ENCODE measurements around the gene SDK2.

SDK2 gene

DNA sequence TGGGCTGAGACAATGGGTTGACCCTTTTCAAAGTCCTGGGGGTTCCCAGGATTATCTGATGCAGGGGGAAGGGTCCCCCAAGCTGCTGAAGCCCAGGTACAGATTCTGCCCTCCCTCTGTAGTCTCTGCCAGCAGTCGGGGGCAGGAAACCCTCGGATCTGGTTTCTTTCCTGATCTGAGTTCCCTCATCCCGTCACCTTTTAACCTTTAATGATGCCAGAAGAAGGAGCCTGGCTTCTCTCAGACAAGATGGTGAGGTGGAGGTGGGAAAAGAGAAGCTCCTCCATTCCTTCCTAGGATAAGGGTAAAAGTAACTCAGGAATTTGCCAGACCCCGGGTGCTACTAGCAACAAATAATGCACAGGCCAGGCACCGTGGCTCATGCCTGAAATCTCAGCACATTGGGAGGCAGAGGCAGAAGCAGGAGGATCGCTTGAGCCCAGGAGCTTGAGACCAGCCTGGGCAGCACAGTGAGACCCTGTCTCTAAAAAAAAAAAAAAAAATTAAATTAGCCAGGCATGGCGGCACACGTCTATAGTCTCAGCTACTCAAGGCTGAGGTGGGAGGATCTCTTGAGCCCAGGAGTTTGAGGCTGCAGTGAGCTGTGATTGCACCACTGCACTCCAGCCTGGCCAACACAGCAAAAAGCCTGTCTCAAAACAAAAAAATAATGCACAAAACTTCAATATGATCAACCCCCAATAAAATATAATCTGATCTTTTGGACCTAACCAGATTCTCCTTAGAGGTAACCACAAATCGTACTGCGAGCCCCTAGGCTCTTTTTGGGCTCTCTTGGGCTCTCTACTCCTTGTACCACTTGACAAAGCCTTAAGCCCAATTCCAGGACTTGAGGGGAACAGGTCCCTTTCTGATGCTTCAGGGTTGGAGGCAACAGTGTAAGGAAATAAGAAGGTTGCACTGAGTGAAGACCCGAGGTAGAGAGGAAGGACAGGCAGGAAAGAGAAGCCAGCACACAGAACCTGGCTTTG lies 338.1 kb downstream of the SDK2 start:
- H3K27ac ChIP-seq (replicated peaks; ENCODE audit: low read length): no peak overlapping the region
- H3K4me1 ChIP-seq (ENCODE audit: control insufficient read depth in 2 of 2, insufficient read depth in 1 of 2, low read depth in 1 of 2, low read length in 2 of 2): peaks cover 14 to 24% of the 10 kb centered on the region in 2 donors
- no CpG with 5 or more reads among the region's 11 CpGs for WGBS, 2 donors (ENCODE audit: extremely low coverage in 2 of 2, insufficient read length in 2 of 2, insufficient replicate concordance in 1 of 2)
- no peak overlapping the region for H2BK120ac ChIP-seq (ENCODE audit: low read depth, low read length)
- no peak overlapping the region for H2BK12ac ChIP-seq (ENCODE audit: low read length)
- H3K4me3 ChIP-seq (ENCODE audit: low read length in 2 of 2): no peak overlapping the region
- H3K79me1 ChIP-seq (ENCODE audit: low read depth, low read length): peaks cover 9% of the 10 kb centered on the region
- no peak overlapping the region for H2BK15ac ChIP-seq (ENCODE audit: low read length)
- H3K36me3 ChIP-seq (replicated peaks in 1 of 2; ENCODE audit: control insufficient read depth in 2 of 2, insufficient read depth in 2 of 2, low read length in 2 of 2): peaks cover 3 to 15% of the 10 kb centered on the region in 2 donors
- H3K4me2 ChIP-seq (ENCODE audit: insufficient read depth, low read length, poor library complexity, severe bottlenecking): no peak overlapping the region
- H2AK5ac ChIP-seq (ENCODE audit: low read depth, low read length): no peak overlapping the region
- no peaks in the 10 kb centered on the region for H3K27me3 ChIP-seq (ENCODE audit: control insufficient read depth in 3 of 3, insufficient read depth in 3 of 3, low read depth in 1 of 3, low read length in 3 of 3)
- DNase-seq (ENCODE audit: low spot score): no peak
- no peak overlapping the region for H3K4ac ChIP-seq (ENCODE audit: low read length)
- no peak overlapping the region for H4K91ac ChIP-seq (ENCODE audit: low read depth, low read length, poor library complexity)
- no peak overlapping the region for H3K23ac ChIP-seq (ENCODE audit: low read depth, low read length, poor library complexity)
- H3K18ac ChIP-seq (ENCODE audit: low read length): no peak overlapping the region
- H2AFZ ChIP-seq (ENCODE audit: low read length): no peak overlapping the region
- no peaks in the 10 kb centered on the region for H3K9me3 ChIP-seq (replicated peaks in 1 of 2; ENCODE audit: control insufficient read depth in 2 of 2, insufficient read depth in 1 of 2, low read depth in 1 of 2, low read length in 2 of 2)
- no peak overlapping the region for H3K14ac ChIP-seq (ENCODE audit: low read length)
- no peak overlapping the region for H2BK5ac ChIP-seq (ENCODE audit: low read length)
- no peak overlapping the region for H3K9ac ChIP-seq (ENCODE audit: low read depth, low read length, poor library complexity)
- H4K8ac ChIP-seq (ENCODE audit: low read depth, low read length): no peak overlapping the region

DNA sequence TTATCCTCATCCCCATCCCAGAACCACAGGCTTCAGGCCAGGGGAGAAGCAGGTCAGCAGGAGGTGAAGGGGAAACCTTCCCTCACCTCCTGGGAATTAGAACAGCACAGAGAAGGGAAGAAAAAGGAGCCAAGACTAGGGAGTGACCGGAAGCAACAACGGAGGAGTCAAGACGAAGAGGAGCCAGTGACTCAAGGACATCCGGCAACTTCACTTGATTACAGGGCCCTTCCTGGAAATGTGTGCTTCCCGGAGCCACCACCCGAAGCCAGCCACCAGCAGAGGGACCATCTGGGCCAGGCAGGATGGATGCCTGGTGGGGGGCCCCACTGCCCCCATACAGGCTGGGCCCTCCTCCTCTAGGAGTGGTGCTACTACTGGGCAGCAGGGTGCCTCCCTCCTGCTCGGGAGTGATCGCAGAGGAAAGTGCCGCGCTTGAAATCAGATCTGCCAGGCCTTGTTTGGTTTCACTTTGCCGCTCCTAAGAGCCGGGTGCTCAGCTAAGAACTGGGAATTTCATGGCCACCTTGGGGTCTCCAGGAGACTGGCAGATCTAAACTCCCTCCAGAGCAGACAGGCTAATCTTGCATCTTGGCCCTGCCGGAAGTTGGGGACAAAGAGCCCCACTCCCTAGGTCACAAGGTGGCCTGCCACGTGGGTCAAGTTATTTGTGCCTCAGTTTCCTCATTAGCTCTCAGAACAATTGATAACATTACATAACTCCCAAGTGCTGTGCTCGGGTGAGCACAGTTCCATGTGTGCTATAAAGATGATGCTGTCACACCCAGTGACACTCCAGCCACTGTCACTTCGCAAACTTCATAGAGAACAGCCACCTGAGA lies 339.1 kb downstream of the SDK2 start:
- H3K4me3 ChIP-seq (ENCODE audit: low read length in 2 of 2): no peak overlapping the region
- no peak overlapping the region for H3K9ac ChIP-seq (ENCODE audit: low read depth, low read length, poor library complexity)
- no peak overlapping the region for H2AFZ ChIP-seq (ENCODE audit: low read length)
- H3K4me1 ChIP-seq (ENCODE audit: control insufficient read depth in 2 of 2, insufficient read depth in 1 of 2, low read depth in 1 of 2, low read length in 2 of 2): peaks cover 14 to 24% of the 10 kb centered on the region in 2 donors
- H3K27ac ChIP-seq (replicated peaks; ENCODE audit: low read length): no peak overlapping the region
- H2AK5ac ChIP-seq (ENCODE audit: low read depth, low read length): no peak overlapping the region
- no peak overlapping the region for H3K23ac ChIP-seq (ENCODE audit: low read depth, low read length, poor library complexity)
- H4K8ac ChIP-seq (ENCODE audit: low read depth, low read length): no peak overlapping the region
- peaks cover 10% of the 10 kb centered on the region for H3K79me1 ChIP-seq (ENCODE audit: low read depth, low read length)
- no peak overlapping the region for H3K4ac ChIP-seq (ENCODE audit: low read length)
- no peaks in the 10 kb centered on the region for H3K9me3 ChIP-seq (replicated peaks in 1 of 2; ENCODE audit: control insufficient read depth in 2 of 2, insufficient read depth in 1 of 2, low read depth in 1 of 2, low read length in 2 of 2)
- peak overlapping the region; percentile 5 for H3K14ac ChIP-seq (ENCODE audit: low read length)
- H2BK15ac ChIP-seq (ENCODE audit: low read length): no peak overlapping the region
- H3K4me2 ChIP-seq (ENCODE audit: insufficient read depth, low read length, poor library complexity, severe bottlenecking): no peak overlapping the region
- no peak overlapping the region for H4K91ac ChIP-seq (ENCODE audit: low read depth, low read length, poor library complexity)
- no peak for DNase-seq (ENCODE audit: low spot score)
- peaks cover 3 to 15% of the 10 kb centered on the region in 2 donors for H3K36me3 ChIP-seq (replicated peaks in 1 of 2; ENCODE audit: control insufficient read depth in 2 of 2, insufficient read depth in 2 of 2, low read length in 2 of 2)
- no peak overlapping the region for H2BK12ac ChIP-seq (ENCODE audit: low read length)
- H3K18ac ChIP-seq (ENCODE audit: low read length): peak overlapping the region; percentile 23
- H2BK5ac ChIP-seq (ENCODE audit: low read length): no peak overlapping the region
- no CpG with 5 or more reads among the region's 16 CpGs for WGBS, 2 donors (ENCODE audit: extremely low coverage in 2 of 2, insufficient read length in 2 of 2, insufficient replicate concordance in 1 of 2)
- no peaks in the 10 kb centered on the region for H3K27me3 ChIP-seq (ENCODE audit: control insufficient read depth in 3 of 3, insufficient read depth in 3 of 3, low read depth in 1 of 3, low read length in 3 of 3)
- H2BK120ac ChIP-seq (ENCODE audit: low read depth, low read length): no peak overlapping the region

DNA sequence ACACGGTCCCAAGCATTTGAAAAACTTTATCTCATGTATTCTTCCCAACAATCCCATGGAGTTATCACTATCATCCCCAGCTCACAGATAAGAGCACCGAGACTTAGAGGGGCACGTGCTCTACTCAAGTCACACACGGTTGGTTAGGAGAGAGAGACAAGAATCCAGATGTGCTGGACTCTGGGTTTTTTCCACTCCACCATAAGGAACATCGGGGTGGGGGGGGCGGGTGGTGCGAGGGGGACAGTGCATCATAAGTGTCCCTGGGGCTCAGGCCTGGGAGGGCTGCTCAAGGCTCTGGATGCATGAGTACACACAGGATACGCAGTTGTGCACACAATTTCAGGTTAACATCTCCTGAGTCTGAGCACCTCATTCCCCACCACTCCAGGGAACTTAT lies 339.8 kb downstream of the SDK2 start:
- no CpG with 5 or more reads among the region's 8 CpGs for WGBS, 2 donors (ENCODE audit: extremely low coverage in 2 of 2, insufficient read length in 2 of 2, insufficient replicate concordance in 1 of 2)
- no peak overlapping the region for H3K4me2 ChIP-seq (ENCODE audit: insufficient read depth, low read length, poor library complexity, severe bottlenecking)
- no peak overlapping the region for H4K8ac ChIP-seq (ENCODE audit: low read depth, low read length)
- no peak overlapping the region for H3K23ac ChIP-seq (ENCODE audit: low read depth, low read length, poor library complexity)
- no peak for DNase-seq (ENCODE audit: low spot score)
- H2AK5ac ChIP-seq (ENCODE audit: low read depth, low read length): no peak overlapping the region
- no peaks in the 10 kb centered on the region for H3K9me3 ChIP-seq (replicated peaks in 1 of 2; ENCODE audit: control insufficient read depth in 2 of 2, insufficient read depth in 1 of 2, low read depth in 1 of 2, low read length in 2 of 2)
- H2BK5ac ChIP-seq (ENCODE audit: low read length): no peak overlapping the region
- peaks cover 9 to 19% of the 10 kb centered on the region in 2 donors for H3K4me1 ChIP-seq (ENCODE audit: control insufficient read depth in 2 of 2, insufficient read depth in 1 of 2, low read depth in 1 of 2, low read length in 2 of 2)
- H3K36me3 ChIP-seq (replicated peaks in 1 of 2; ENCODE audit: control insufficient read depth in 2 of 2, insufficient read depth in 2 of 2, low read length in 2 of 2): peaks cover 5 to 17% of the 10 kb centered on the region in 2 donors
- no peaks in the 10 kb centered on the region for H3K27me3 ChIP-seq (ENCODE audit: control insufficient read depth in 3 of 3, insufficient read depth in 3 of 3, low read depth in 1 of 3, low read length in 3 of 3)
- H4K91ac ChIP-seq (ENCODE audit: low read depth, low read length, poor library complexity): no peak overlapping the region
- H3K9ac ChIP-seq (ENCODE audit: low read depth, low read length, poor library complexity): no peak overlapping the region
- no peak overlapping the region for H3K18ac ChIP-seq (ENCODE audit: low read length)
- no peak overlapping the region for H3K4ac ChIP-seq (ENCODE audit: low read length)
- no peak overlapping the region for H2AFZ ChIP-seq (ENCODE audit: low read length)
- no peak overlapping the region for H2BK120ac ChIP-seq (ENCODE audit: low read depth, low read length)
- H3K14ac ChIP-seq (ENCODE audit: low read length): no peak overlapping the region
- H3K79me1 ChIP-seq (ENCODE audit: low read depth, low read length): peaks cover 12% of the 10 kb centered on the region
- H3K27ac ChIP-seq (replicated peaks; ENCODE audit: low read length): no peak overlapping the region
- H2BK12ac ChIP-seq (ENCODE audit: low read length): no peak overlapping the region
- H3K4me3 ChIP-seq (ENCODE audit: low read length in 2 of 2): no peak overlapping the region
- no peak overlapping the region for H2BK15ac ChIP-seq (ENCODE audit: low read length)

DNA sequence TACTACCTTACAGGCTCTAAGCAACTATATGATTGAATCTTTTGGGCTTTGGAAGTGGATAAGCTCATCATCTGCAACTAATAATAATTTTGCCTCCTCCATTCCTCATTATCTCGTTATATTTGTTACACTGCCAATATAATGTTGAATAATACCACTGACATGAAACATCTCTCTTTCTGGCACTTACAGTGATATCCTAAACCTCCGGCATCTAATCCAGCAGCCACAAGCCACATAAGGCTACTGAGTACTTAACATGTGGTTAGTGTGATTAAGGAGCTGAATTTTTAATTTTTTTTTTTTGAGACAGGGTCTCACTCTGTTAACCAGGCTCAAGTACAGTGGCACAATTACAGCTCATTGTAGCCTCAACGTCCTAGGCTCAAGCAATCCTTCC lies 342.1 kb downstream of the SDK2 start:
- H3K18ac ChIP-seq (ENCODE audit: low read length): no peak overlapping the region
- no peak overlapping the region for H2BK12ac ChIP-seq (ENCODE audit: low read length)
- no peak overlapping the region for H4K8ac ChIP-seq (ENCODE audit: low read depth, low read length)
- peaks cover 3 to 18% of the 10 kb centered on the region in 2 donors for H3K4me1 ChIP-seq (ENCODE audit: control insufficient read depth in 2 of 2, insufficient read depth in 1 of 2, low read depth in 1 of 2, low read length in 2 of 2)
- peaks cover 3 to 13% of the 10 kb centered on the region in 2 donors for H3K36me3 ChIP-seq (replicated peaks in 1 of 2; ENCODE audit: control insufficient read depth in 2 of 2, insufficient read depth in 2 of 2, low read length in 2 of 2)
- H2AFZ ChIP-seq (ENCODE audit: low read length): no peak overlapping the region
- no peak overlapping the region for H3K14ac ChIP-seq (ENCODE audit: low read length)
- no peak overlapping the region for H3K23ac ChIP-seq (ENCODE audit: low read depth, low read length, poor library complexity)
- DNase-seq (ENCODE audit: low spot score): no peak
- H3K27me3 ChIP-seq (ENCODE audit: control insufficient read depth in 3 of 3, insufficient read depth in 3 of 3, low read depth in 1 of 3, low read length in 3 of 3): no peaks in the 10 kb centered on the region
- no peak overlapping the region for H2AK5ac ChIP-seq (ENCODE audit: low read depth, low read length)
- no peak overlapping the region for H3K27ac ChIP-seq (replicated peaks; ENCODE audit: low read length)
- no peak overlapping the region for H3K4me3 ChIP-seq (ENCODE audit: low read length in 2 of 2)
- no peak overlapping the region for H3K4me2 ChIP-seq (ENCODE audit: insufficient read depth, low read length, poor library complexity, severe bottlenecking)
- H4K91ac ChIP-seq (ENCODE audit: low read depth, low read length, poor library complexity): no peak overlapping the region
- H3K9me3 ChIP-seq (replicated peaks in 1 of 2; ENCODE audit: control insufficient read depth in 2 of 2, insufficient read depth in 1 of 2, low read depth in 1 of 2, low read length in 2 of 2): no peaks in the 10 kb centered on the region
- no peak overlapping the region for H2BK15ac ChIP-seq (ENCODE audit: low read length)
- no peak overlapping the region for H2BK120ac ChIP-seq (ENCODE audit: low read depth, low read length)
- H3K9ac ChIP-seq (ENCODE audit: low read depth, low read length, poor library complexity): no peak overlapping the region
- H3K4ac ChIP-seq (ENCODE audit: low read length): no peak overlapping the region
- no peak overlapping the region for H2BK5ac ChIP-seq (ENCODE audit: low read length)
- H3K79me1 ChIP-seq (ENCODE audit: low read depth, low read length): peaks cover 5% of the 10 kb centered on the region
- WGBS, 2 donors (ENCODE audit: extremely low coverage in 2 of 2, insufficient read length in 2 of 2, insufficient replicate concordance in 1 of 2): no CpG with 5 or more reads among the region's 3 CpGs

All from neuronal stem cell (in vitro differentiated cells).